H1 (cell line): ENCODE results near the gene PRDM1. TPM values are rescaled to one million over a fixed set of nuclear protein-coding genes. Genes with fewer than 3 reads are reported as not detected.

Experiments
- CHD7 ChIP-seq: fragments of 300-600 bp; sonication (generic); IDR thresholded peaks from 2 replicates; pipeline ENCODE4 v1.7.1; 2012; ENCODE audit warnings: low read length, moderate library complexity, mild to moderate bottlenecking, inconsistent platforms; ENCODE audit not compliant: insufficient replicate concordance
- polyA plus RNA-seq, 7 experiments: library from polyadenylated mRNA; depleted of rRNA in 3 of 7; stranded (reverse) in 5 of 7; unstranded in 2 of 7; fragments of >200 nt in 5 of 7; fragments of 200-250 nt in 2 of 7; gene quantifications; 1 replicate in 5 of 7; 2 replicates in 1 of 7; 4 replicates in 1 of 7; pipeline versions ENCODE4 v1.2.1 to v1.2.3, GENCODE V29; 2011 to 2013; ENCODE audit warnings: missing spikeins in 2 of 7, mixed read lengths in 2 of 7
- total RNA-seq: library from RNA; stranded (reverse); fragmentation: NEBNext Ultra II Directional; extraction: Animal tissue kit (Norgen Biotek cat#: 25700); gene quantifications from 2 replicates; pipeline ENCODE4 v1.2.1, GENCODE V29; 2021

The PRDM1 gene
- total and polyA plus RNA-seq, 2 of the 8 experiments (the other 6 are each of a cell fraction or from before 2014, with no cell fraction given) = 0.21 to 0.74 TPM

DNA sequence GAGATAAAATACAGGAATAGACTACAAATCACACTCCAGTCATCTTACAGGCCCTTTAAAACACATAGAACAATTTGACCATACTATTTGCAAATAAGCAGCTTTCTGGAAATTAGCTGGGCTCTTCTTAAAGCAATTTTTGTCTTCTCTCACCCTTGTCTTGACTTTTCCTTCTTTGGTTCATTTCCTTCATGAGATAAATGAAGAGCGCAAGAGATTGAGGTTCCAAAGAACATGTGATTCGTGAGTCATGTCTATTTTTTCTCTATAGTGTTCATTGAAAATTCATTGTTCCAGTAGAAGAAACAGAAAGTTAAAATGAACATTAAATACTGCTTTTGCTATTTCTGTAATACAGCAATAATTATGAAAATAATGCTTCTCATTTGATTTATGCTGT, 33.9 kb downstream of the PRDM1 start (continued):
- TF ChIP-seq CHD7 = no peak
